HepG2 (cell line): Measurements from ENCODE around the gene BET1L.
"Not testable (repeated sequence)": the region's sequence is repeated elsewhere in the genome, so short reads cannot be mapped to it uniquely, and the experiment has no call there.

Experiments used
- EED ChIP-seq: sonication (generic); formaldehyde crosslinking; IDR thresholded peaks from 2 replicates; pipeline ENCODE4 v1.5.0; 2020; ENCODE audit warnings: mild to moderate bottlenecking, missing genetic modification reagents
- GATAD2A ChIP-seq: IDR thresholded peaks from 2 replicates; pipeline ENCODE4 v1.6.1; 2016
- POLR2A ChIP-seq, 2 experiments: IDR thresholded peaks; 2 replicates each; pipeline ENCODE4 v1.6.1; 2011; ENCODE audit warnings: low read depth in 2 of 2, low read length in 2 of 2, mild to moderate bottlenecking in 1 of 2, moderate library complexity in 1 of 2; ENCODE audit not compliant: insufficient read depth in 1 of 2
- THAP11 ChIP-seq: IDR thresholded peaks from 2 replicates; pipeline ENCODE4 v1.6.1; 2016; ENCODE audit warnings: missing biosample characterization, missing genetic modification reagents
- ZNF747 ChIP-seq: sonication (generic); formaldehyde crosslinking; IDR thresholded peaks from 2 replicates; pipeline ENCODE4 v1.8.1; 2023; ENCODE audit warnings: missing genetic modification reagents, mild to moderate bottlenecking, borderline replicate concordance
- TF ChIP-seq, protein P1 (sequence below): IDR thresholded peaks from 2 replicates; pipeline ENCODE4 v1.6.1; 2012; ENCODE audit warnings: inconsistent platforms

DNA sequence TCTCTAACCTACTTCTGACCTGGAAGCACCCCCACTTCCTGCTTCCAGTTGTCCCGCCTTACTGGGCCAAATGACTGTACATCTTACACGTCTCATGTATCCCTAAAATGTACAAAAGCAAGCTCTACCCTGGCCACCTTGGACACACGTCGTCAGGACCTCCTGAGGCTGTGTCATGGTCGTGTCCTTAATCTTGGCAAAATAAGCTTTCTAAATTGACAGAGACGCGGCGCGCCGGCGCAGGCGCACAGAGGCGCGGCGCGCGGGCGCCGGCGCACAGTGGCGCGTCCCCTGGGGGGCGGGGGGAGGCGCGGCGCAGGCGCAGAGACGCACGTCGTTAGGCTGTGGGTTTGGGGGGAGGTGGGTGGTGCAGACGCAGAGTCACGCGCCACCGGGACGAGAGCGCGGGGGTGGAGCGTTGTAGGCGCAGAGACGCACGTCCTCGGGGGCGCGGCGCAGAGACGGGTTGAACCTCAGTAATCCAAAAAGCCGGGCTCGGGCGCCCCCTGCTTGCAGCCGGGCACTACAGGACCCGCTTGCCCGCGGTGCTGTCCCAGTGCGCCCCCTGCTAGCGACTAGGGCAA is 17.9 kb downstream of the BET1L start:
- TF ChIP-seq EED; ZNF747 (CRISPR knock-in tag); POLR2A (IDR thresholded peaks at IDR 0.05; ENCODE audit: insufficient read depth in 1 of 2, low read depth in 2 of 2, low read length in 2 of 2); GATAD2A (CRISPR knock-in tag); THAP11 (CRISPR knock-in tag): not testable (repeated sequence)
- TF ChIP-seq, protein P1, sequence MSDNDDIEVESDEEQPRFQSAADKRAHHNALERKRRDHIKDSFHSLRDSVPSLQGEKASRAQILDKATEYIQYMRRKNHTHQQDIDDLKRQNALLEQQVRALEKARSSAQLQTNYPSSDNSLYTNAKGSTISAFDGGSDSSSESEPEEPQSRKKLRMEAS = not testable (repeated sequence)
